Glutamatergic neuron (in vitro differentiated cells): ENCODE results near the gene PPT1. TPM values are rescaled to one million over a fixed set of nuclear protein-coding genes. Genes with fewer than 3 reads are reported as not detected.

ENCODE experiments used
- DNase-seq: peaks from one replicate; pipeline ENCODE4 v3.0.0; 2022
- H3K27ac Mint-ChIP-seq: one replicate; pipeline ENCODE4 v1.8.0; 2020; ENCODE audit warnings: mild to moderate bottlenecking, mixed read lengths, inconsistent platforms; ENCODE audit not compliant: unreplicated experiment
- H3K27me3 Mint-ChIP-seq: one replicate; pipeline ENCODE4 v1.8.0; 2020; ENCODE audit warnings: mild to moderate bottlenecking, moderate library complexity, mixed read lengths, inconsistent platforms; ENCODE audit not compliant: unreplicated experiment
- H3K36me3 Mint-ChIP-seq: one replicate; pipeline ENCODE4 v1.8.0; 2020; ENCODE audit warnings: mild to moderate bottlenecking, mixed read lengths, inconsistent platforms; ENCODE audit not compliant: unreplicated experiment
- H3K4me1 Mint-ChIP-seq: one replicate; pipeline ENCODE4 v1.8.0; 2020; ENCODE audit warnings: mild to moderate bottlenecking, low read depth, mixed read lengths, inconsistent platforms; ENCODE audit not compliant: unreplicated experiment
- H3K4me3 Mint-ChIP-seq: one replicate; pipeline ENCODE4 v1.8.0; 2020; ENCODE audit warnings: mild to moderate bottlenecking, mixed read lengths, inconsistent platforms; ENCODE audit not compliant: unreplicated experiment
- H3K9me3 Mint-ChIP-seq: one replicate; pipeline ENCODE4 v1.8.0; 2020; ENCODE audit warnings: mild to moderate bottlenecking, moderate library complexity, mixed read lengths, inconsistent platforms; ENCODE audit not compliant: unreplicated experiment
- total RNA-seq: library from RNA; stranded (reverse); fragmentation: NEBNext Ultra II Directional; extraction: Animal tissue kit (Norgen Biotek cat#: 25700); gene quantifications from one replicate; pipeline ENCODE4 v1.2.1, GENCODE V29; 2021; ENCODE audit not compliant: unreplicated experiment
- TF ChIP-seq, protein P1 (sequence below): fragments of 200-600 bp; sonication (generic); IDR thresholded peaks from one replicate; pipeline ENCODE4 v1.5.0; 2021; ENCODE audit not compliant: partially characterized antibody, unreplicated experiment

PPT1 gene
- total RNA-seq, 1 donor from 2014 or later = 32.5 TPM

DNA sequence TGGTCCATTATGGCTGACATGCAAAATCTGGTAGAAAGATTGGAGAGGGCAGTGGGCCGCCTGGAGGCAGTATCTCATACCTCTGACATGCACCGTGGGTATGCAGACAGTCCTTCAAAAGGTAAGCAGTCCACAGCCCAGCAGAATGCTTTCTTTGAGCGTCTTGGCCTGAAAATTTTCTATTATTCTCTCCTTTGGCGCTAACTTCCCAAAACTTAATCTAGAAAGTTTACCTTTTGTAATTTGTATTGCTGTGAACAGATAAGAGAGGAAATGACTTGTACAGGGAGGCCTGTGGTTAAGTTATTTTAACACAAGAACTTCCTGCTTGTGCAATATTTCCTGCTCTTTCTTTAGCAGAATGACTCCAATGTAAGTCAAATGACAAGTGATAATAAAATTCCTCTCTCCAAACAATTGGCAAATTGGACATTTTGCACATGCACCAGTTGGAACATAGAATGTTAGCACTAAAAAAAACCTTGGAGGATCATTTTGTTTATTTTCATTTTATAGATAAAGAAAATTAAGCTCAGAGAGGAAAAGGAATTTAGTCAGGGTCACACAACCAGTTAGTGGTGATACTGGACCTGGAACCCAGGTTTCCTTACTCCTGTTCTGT is 37.6 kb downstream of the PPT1 start:
- H3K36me3 Mint-ChIP-seq = no peaks in the 10 kb centered on the region
- no peak for DNase-seq
- H3K4me3 Mint-ChIP-seq = no peak overlapping the region
- no peak overlapping the region for H3K27ac Mint-ChIP-seq
- H3K4me1 Mint-ChIP-seq = peaks cover 4% of the 10 kb centered on the region
- TF ChIP-seq, protein P1, sequence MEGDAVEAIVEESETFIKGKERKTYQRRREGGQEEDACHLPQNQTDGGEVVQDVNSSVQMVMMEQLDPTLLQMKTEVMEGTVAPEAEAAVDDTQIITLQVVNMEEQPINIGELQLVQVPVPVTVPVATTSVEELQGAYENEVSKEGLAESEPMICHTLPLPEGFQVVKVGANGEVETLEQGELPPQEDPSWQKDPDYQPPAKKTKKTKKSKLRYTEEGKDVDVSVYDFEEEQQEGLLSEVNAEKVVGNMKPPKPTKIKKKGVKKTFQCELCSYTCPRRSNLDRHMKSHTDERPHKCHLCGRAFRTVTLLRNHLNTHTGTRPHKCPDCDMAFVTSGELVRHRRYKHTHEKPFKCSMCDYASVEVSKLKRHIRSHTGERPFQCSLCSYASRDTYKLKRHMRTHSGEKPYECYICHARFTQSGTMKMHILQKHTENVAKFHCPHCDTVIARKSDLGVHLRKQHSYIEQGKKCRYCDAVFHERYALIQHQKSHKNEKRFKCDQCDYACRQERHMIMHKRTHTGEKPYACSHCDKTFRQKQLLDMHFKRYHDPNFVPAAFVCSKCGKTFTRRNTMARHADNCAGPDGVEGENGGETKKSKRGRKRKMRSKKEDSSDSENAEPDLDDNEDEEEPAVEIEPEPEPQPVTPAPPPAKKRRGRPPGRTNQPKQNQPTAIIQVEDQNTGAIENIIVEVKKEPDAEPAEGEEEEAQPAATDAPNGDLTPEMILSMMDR = no peak
- H3K27me3 Mint-ChIP-seq = no peaks in the 10 kb centered on the region
- no peaks in the 10 kb centered on the region for H3K9me3 Mint-ChIP-seq

DNA sequence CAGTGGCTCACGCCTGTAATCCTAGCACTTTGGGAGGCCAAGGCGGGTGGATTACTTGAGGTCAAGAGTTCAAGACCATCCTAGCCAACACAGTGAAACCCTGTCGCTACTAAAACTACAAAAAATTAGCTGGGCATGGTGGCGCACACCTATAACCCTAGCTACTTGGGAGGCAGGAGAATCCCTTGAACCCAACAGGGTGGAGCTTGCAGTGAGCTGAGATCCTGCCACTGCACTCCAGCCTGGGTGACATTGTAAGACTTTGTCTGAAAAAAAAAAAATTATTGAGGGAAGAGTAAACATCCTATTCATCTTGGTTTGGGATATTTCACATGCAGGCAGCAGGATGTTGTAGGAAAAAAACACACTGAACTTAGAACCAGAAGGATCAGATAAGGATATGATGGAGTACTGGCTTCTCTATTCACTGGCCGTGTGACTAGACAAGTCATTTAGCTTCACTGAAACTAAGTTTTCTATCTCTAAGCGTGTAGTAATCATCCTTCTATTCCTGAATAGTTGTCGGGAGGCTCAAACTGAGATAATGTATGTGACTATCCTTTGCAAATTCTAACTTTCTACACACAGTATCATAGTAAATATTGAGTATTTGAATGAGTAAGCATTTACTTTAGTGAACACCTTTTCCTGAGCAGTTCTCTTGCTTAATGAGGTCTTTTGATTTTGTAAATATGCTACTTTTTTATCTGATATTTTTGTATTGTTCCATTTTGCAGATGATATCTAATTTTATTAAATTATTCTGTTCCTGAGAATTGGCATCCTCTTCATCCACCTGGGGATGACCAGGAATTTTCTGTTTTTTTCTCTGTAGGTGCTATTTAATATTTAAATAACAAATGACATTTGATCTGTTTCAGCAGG is 38.4 kb downstream of the PPT1 start:
- no peaks in the 10 kb centered on the region for H3K36me3 Mint-ChIP-seq
- no peaks in the 10 kb centered on the region for H3K27me3 Mint-ChIP-seq
- H3K9me3 Mint-ChIP-seq = no peaks in the 10 kb centered on the region
- no peak overlapping the region for H3K27ac Mint-ChIP-seq
- peaks cover 4% of the 10 kb centered on the region for H3K4me1 Mint-ChIP-seq
- no peak overlapping the region for H3K4me3 Mint-ChIP-seq
- TF ChIP-seq, protein P1 = no peak
- DNase-seq = no peak

DNA sequence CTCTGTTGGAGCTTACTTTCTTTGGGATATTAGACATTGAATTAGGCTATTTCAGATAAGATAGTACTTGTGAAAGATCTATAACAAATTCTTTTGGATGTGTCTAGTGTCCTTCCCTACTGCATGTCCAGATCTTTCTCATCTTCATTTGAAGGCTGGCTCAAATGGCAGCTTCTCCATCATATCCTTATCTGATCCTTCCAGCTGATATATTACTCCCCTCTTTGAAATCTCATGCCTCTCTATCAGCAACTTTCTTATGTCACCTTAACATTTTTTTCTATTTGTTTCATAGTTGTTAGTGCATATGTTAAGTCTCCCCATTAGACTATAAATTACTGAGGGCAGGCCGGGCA is 39.0 kb downstream of the PPT1 start:
- Mint-ChIP-seq H3K4me3 (no peak overlapping the region), H3K36me3 (no peaks in the 10 kb centered on the region), H3K27ac (no peak overlapping the region), H3K27me3 (no peaks in the 10 kb centered on the region), H3K9me3 (no peaks in the 10 kb centered on the region), H3K4me1 (peaks cover 4% of the 10 kb centered on the region)
- no peak for DNase-seq
- TF ChIP-seq, protein P1 = no peak

DNA sequence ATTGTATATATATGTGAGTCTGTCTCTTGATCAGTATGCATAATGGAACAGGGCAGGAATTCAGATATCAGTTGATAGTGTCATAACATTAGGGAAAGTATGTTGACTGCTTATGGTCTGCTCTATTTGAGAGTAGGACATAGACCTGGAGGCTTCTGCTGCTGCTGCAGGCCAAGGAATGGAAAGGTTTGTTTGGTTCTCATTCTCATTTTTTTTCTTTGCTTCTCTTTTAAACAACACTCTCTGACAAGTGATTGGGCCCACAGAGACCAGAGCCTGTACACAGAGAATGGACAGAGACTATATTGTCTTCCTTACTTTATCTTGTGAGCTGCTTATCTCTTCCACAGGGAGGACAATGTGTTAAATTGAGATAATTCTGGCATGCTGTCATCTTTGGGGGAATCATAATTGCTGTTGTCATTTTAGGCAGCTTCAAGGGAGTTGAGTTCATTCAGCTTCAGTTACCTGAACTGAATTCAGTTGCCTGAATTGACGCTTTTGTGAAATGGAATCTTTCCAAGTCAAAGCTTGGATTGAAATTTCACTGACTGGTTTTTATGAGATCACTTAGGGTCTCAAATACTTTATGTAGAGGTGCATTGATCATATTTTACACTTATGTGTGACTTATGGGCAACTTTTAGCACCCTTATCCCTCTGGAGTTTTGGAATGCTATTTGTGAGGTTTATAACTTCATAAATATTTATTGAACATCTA is 39.6 kb downstream of the PPT1 start:
- no peak overlapping the region for H3K4me3 Mint-ChIP-seq
- peaks cover 4% of the 10 kb centered on the region for H3K4me1 Mint-ChIP-seq
- no peaks in the 10 kb centered on the region for H3K36me3 Mint-ChIP-seq
- H3K27ac Mint-ChIP-seq = peak overlapping the region; percentile 31
- H3K9me3 Mint-ChIP-seq = no peaks in the 10 kb centered on the region
- TF ChIP-seq, protein P1 = no peak
- no peak for DNase-seq
- no peaks in the 10 kb centered on the region for H3K27me3 Mint-ChIP-seq
